Activated naive CD8-positive, alpha-beta T cell (primary cell): ENCODE data around the gene KANK3.

ENCODE experiments used
- H3K27ac Mint-ChIP-seq: one replicate; pipeline ENCODE4 v1.8.0; 2021; ENCODE audit warnings: mixed read lengths
- H3K27me3 Mint-ChIP-seq: one replicate; pipeline ENCODE4 v1.8.0; 2021; ENCODE audit warnings: mixed read lengths
- H3K36me3 Mint-ChIP-seq: one replicate; pipeline ENCODE4 v1.8.0; 2021; ENCODE audit warnings: mixed read lengths
- H3K4me1 Mint-ChIP-seq: one replicate; pipeline ENCODE4 v1.8.0; 2021; ENCODE audit warnings: low read depth, mixed read lengths
- H3K4me3 Mint-ChIP-seq: one replicate; pipeline ENCODE4 v1.8.0; 2021; ENCODE audit warnings: mild to moderate bottlenecking, mixed read lengths
- H3K9me3 Mint-ChIP-seq: one replicate; pipeline ENCODE4 v1.8.0; 2021; ENCODE audit warnings: low read depth, mixed read lengths

Gene KANK3

DNA sequence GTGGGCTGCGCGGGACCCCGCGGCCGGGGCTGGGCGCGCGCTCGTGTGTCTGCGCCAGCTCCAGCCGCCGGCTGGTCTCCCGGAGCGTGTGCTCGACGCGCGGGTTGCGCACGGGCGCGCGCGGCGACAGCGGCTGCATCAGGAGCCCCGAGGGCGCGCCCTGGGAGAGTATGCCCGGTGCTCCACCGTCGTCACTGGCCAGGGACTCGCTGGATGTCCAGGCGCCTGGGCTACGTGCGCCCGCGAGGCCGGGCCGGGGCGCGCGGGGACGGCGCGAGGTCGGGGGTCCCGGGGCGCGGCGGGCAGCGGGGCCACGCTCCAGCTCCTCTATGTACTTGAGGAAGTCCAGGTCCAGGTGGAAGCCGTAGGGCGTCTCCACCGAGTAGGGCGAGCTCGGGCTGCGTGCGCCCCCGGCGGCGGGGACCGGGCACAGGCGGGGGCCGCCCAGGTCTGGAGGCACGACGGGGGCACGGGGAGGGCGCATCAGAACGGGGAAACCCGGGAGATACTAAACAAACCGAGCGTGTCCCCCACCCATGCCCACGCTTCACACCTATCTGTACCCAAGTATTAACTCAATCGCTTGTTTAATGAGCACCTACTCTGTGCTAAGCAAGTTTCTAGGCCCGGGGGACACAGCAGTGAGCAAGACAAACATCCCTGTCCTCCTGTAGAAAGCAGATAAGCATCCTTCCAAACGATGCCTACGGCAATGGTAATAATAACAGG lies 7.6 kb downstream of the KANK3 start:
- Mint-ChIP-seq H3K9me3 (no peaks in the 10 kb centered on the region), H3K4me1 (peaks cover 3% of the 10 kb centered on the region), H3K4me3 (peak overlapping the region; percentile 73), H3K27ac (no peak overlapping the region), H3K27me3 (peaks cover 16% of the 10 kb centered on the region), H3K36me3 (peaks cover 3% of the 10 kb centered on the region)

DNA sequence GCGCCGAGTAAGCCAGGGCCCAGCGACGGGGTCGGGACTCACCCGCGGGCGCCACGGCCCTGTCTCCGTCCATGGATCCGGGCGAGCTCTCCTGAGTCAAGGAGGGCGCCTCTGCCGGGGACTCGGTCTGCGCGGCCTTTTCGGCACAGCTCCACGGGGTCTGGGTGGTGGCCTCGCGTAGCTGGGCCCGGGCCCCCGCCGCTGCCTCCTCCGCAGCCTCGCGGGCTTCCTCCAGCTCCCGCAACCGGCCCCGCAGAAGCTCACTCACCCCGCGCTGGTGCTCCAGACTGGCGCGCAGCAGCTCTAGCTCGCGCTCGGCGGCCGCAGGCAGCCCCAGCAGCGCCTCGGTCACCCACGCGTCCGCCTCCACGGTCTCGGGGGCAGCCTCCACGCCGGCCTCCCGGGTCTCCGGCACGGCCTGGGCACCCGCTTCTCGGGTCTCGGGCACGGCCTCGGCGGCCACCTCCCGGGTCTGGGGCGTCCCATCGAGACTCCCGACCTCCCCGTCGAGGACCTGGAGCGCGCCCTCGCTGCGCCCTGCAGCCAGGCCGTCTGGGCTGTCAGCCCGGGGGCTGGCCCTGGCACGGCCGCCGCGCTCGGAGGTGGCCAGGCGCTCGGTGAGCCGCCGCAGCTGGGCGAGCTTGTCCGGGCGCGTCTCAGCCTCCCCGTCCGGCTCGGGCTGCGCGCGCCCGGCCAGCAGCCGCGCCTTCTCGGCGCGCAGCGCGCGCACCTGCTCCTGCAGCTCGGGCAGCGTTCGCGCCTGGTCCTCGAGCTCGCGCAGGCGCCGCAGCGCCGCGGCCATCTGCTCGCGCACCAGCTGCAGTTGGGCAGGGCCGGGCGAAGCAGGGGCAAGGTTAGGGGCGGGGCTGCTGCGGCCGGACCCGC lies 8.4 kb downstream of the KANK3 start:
- no peaks in the 10 kb centered on the region for H3K9me3 Mint-ChIP-seq
- no peak overlapping the region for H3K27ac Mint-ChIP-seq
- H3K4me1 Mint-ChIP-seq, result peaks cover 3% of the 10 kb centered on the region
- H3K27me3 Mint-ChIP-seq, result peaks cover 15% of the 10 kb centered on the region
- peaks cover 3% of the 10 kb centered on the region for H3K36me3 Mint-ChIP-seq
- no peak overlapping the region for H3K4me3 Mint-ChIP-seq

DNA sequence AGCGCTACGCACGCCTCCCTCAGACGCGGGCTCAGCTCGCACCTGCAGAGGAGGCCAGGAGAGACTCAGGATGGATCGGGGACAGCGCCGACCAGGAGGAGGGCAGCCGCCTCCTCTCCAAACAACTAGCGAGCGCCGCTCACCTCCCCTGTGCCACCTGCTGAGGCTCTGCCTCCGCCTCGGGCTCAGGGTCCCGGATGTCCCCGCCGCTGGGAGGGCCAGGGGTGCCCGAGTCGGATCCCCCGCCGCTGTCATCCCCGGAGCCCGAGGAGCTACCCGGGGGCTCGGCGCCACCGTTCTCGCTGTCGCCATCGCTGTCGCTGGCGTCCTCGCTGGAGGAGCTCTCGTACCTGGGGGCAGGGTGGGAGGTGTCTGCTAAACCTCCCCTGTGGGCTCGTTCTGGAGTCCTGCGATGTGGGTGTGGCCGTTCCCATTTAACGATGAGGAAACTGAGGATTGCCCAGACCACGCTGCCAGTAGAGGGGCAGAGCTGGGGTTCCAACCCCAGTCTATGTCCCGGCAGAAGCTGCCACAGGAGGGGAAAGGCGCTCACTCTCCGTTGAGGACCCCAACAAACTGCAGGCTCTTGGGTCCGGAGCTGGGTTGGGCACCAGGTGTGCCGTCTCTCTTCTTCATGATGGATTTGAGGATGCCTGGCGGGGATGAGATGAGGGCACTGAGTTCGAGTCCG lies 9.2 kb downstream of the KANK3 start:
- Mint-ChIP-seq H3K4me3 (peak overlapping the region; percentile 35), H3K27ac (no peak overlapping the region), H3K9me3 (no peaks in the 10 kb centered on the region), H3K4me1 (peaks cover 3% of the 10 kb centered on the region), H3K27me3 (peaks cover 13% of the 10 kb centered on the region), H3K36me3 (peaks cover under 1% of the 10 kb centered on the region)

DNA sequence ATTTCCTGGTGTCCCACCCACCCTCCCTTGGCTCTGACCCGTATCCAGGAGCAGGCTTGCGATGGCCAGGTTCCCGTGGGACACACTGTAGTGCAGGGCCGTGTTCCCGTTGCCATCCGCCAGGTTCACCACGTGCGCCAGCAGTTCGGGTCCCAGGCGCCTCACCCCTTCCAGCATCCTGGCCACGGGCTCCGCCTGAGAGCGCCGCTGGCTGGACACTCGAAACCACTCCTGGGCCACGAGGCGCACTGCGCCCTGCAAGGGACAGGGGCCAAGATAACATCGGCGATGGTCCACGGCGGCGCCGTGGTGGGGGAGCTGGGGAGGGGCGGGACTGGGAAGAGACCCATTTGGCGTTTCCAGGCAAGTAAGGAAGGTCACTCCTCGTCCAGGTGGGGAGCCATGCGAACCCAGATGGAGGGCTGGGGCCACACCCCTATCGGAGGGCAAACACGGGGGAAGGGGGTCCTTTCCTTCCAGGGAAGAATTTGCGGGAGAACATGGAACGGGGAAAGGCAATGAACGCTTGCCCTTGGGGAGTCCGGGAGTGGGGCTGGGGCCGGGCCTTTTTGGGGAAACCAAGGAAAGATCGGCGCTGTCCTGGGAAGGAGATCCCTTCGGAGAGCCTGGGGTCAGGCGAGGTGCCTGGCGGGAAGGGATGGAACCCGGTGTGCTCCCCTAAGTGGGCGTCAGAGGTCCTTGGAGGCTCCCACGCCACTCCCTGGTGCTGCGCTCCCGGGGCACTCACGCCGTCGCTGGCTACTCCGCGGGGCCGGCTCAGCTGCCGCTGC lies 9.9 kb downstream of the KANK3 start:
- Mint-ChIP-seq H3K9me3 (no peaks in the 10 kb centered on the region), H3K27ac (no peak overlapping the region), H3K36me3 (no peaks in the 10 kb centered on the region), H3K4me3 (no peak overlapping the region), H3K4me1 (peaks cover 3% of the 10 kb centered on the region), H3K27me3 (peaks cover 9% of the 10 kb centered on the region)

GRCh38 chr19:8331263-8331845 lies 11.7 kb downstream of the KANK3 start:
- Mint-ChIP-seq H3K4me1 (peaks cover 3% of the 10 kb centered on the region), H3K4me3 (no peak overlapping the region), H3K27me3 (peaks cover 3% of the 10 kb centered on the region), H3K36me3 (no peaks in the 10 kb centered on the region), H3K27ac (no peak overlapping the region), H3K9me3 (no peaks in the 10 kb centered on the region)

DNA sequence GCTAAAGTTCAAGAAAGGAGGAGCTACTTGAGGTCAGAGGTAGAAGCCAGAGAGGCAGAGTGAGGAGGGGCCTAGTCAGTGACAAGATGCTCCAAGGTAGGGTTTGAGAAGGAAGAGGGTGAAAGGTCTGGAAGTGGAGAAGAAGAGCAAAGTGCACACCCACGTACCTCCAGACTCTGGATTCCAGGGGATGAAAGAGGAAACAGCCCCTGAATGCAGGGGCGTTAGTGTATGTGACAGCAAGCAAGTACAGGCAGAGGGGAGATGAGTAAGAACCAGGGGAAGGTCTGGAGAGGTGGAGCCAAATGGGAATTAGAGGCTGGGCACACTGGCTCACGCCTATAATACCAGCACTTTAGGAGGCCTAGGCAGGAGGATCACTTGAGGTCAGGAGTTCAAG lies 13.1 kb downstream of the KANK3 start:
- Mint-ChIP-seq H3K4me1 (no peaks in the 10 kb centered on the region), H3K4me3 (no peak overlapping the region), H3K27me3 (no peaks in the 10 kb centered on the region)

DNA sequence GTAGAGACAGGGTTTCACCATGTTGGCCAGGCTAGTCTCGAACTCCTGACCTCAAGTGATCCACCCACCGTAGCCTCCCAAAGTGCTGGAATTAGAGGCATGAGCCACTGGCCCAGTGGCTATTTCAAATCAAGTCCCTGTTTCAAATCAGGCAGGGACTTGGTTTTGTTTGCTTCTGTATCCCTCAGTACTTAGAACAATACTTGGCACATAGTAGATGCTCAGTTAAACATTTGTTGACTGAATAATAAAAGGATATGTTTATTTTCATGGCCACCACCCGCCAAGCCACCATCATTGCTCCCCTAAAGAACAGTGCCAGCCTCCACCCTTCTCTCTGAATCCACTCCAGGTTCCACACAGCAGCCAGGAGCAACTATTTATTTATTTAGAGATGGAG lies 17.6 kb downstream of the KANK3 start:
- Mint-ChIP-seq H3K9me3 (no peaks in the 10 kb centered on the region), H3K27me3 (no peaks in the 10 kb centered on the region), H3K4me3 (no peak overlapping the region), H3K27ac (no peak overlapping the region), H3K36me3 (peaks cover 4% of the 10 kb centered on the region), H3K4me1 (peaks cover 17% of the 10 kb centered on the region)

More for the DNA sequence above, 13.1 kb downstream of the KANK3 start:
- H3K9me3 Mint-ChIP-seq, result no peaks in the 10 kb centered on the region
- no peaks in the 10 kb centered on the region for H3K36me3 Mint-ChIP-seq
- no peak overlapping the region for H3K27ac Mint-ChIP-seq

DNA sequence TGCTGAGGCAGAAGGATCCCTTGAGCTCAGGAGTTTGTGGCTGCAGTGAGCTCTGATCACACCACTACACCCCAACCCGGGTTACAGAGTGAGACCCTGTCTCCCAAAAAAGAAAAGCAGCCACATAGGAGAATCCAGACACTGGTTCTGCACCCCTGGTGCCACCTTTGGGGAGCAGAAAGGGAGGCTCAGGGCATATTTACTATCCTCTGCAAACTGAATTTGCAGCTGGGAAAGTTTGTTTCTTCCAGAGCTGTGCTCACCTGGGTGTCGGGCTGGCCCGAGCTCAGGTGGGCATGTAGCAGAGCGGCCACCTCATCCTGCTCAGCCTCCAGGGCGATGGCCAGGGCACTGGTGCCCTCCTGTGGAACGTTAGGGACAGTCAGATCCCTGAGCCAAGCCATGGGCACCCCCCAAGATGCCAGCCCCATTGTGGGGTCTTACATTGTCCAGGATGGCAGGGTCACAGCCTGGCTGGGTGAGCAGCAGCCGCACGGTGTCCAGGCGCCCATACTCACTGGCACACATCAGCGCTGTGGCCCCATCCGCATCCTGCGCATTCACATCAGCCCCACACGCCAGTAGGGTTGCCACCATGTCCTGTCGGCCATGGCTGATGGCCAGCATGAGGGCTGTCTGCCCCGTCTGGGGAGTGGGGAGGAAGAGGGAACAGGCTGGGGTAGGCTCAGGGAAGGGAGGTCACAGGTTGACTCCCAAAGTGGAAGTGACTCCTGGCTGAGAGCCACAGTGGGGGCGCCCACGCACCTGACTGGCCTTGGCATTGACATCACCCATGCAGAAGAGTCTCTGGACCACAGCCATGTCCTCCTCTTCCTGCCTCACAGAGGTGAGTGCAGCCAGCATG lies 18.6 kb downstream of the KANK3 start:
- Mint-ChIP-seq H3K27me3 (no peaks in the 10 kb centered on the region), H3K4me1 (peaks cover 26% of the 10 kb centered on the region), H3K27ac (peak overlapping the region; percentile 22), H3K9me3 (no peaks in the 10 kb centered on the region), H3K36me3 (peaks cover 4% of the 10 kb centered on the region), H3K4me3 (peak overlapping the region; percentile 100)

DNA sequence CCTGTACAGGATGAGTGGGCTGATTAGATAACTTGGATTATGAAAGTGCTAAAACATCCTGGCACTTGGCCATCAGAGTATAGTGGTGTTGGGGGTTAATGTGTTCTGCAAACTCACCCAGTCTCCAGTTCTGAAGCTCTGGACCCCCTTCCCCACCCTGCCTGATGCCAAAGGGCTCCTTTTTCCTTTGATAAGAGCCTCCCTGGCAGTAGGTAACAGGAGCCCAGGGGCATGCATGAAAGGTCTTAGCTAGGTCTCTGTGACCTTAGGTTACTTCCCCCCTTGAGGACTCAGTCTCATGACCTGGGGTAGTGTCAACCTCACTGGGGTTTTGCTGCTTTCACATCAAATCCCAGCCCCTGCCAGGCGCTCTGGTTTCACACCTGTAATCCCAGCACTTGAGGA lies 19.3 kb downstream of the KANK3 start:
- no peaks in the 10 kb centered on the region for H3K9me3 Mint-ChIP-seq
- H3K4me3 Mint-ChIP-seq, result peak overlapping the region; percentile 100
- H3K27ac Mint-ChIP-seq, result peak overlapping the region; percentile 22
- no peaks in the 10 kb centered on the region for H3K27me3 Mint-ChIP-seq
- H3K36me3 Mint-ChIP-seq, result peaks cover 4% of the 10 kb centered on the region
- peaks cover 28% of the 10 kb centered on the region for H3K4me1 Mint-ChIP-seq

DNA sequence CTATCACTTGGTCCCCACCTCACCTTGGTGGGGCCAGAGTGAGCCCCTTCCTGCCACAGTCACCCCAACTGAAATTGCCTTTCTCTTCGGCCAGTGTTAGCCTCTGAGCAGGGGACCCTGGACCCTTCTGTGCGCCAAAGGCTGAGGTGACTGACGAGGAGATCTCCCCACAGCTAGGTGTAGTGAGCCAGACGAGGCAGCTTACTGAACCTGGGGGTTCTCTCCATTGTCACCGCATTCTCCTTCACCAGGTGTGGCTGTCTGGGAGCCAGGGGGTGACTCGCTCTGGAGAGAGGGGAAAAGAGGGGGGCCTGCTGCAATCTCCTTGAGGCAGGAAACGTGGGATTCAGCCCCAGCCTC lies 20.4 kb downstream of the KANK3 start:
- peak overlapping the region; percentile 99 for H3K27ac Mint-ChIP-seq
- H3K4me1 Mint-ChIP-seq, result peaks cover 28% of the 10 kb centered on the region
- peaks cover 4% of the 10 kb centered on the region for H3K36me3 Mint-ChIP-seq
- H3K27me3 Mint-ChIP-seq, result no peaks in the 10 kb centered on the region
- H3K9me3 Mint-ChIP-seq, result no peaks in the 10 kb centered on the region
- peak overlapping the region; percentile 100 for H3K4me3 Mint-ChIP-seq

GRCh38 chr19:8321986-8322637 lies 20.9 kb downstream of the KANK3 start:
- peak overlapping the region; percentile 100 for H3K4me3 Mint-ChIP-seq
- H3K27ac Mint-ChIP-seq, result peak overlapping the region; percentile 99
- H3K4me1 Mint-ChIP-seq, result peaks cover 31% of the 10 kb centered on the region
- H3K9me3 Mint-ChIP-seq, result no peaks in the 10 kb centered on the region
- no peaks in the 10 kb centered on the region for H3K27me3 Mint-ChIP-seq
- H3K36me3 Mint-ChIP-seq, result peaks cover 4% of the 10 kb centered on the region

DNA sequence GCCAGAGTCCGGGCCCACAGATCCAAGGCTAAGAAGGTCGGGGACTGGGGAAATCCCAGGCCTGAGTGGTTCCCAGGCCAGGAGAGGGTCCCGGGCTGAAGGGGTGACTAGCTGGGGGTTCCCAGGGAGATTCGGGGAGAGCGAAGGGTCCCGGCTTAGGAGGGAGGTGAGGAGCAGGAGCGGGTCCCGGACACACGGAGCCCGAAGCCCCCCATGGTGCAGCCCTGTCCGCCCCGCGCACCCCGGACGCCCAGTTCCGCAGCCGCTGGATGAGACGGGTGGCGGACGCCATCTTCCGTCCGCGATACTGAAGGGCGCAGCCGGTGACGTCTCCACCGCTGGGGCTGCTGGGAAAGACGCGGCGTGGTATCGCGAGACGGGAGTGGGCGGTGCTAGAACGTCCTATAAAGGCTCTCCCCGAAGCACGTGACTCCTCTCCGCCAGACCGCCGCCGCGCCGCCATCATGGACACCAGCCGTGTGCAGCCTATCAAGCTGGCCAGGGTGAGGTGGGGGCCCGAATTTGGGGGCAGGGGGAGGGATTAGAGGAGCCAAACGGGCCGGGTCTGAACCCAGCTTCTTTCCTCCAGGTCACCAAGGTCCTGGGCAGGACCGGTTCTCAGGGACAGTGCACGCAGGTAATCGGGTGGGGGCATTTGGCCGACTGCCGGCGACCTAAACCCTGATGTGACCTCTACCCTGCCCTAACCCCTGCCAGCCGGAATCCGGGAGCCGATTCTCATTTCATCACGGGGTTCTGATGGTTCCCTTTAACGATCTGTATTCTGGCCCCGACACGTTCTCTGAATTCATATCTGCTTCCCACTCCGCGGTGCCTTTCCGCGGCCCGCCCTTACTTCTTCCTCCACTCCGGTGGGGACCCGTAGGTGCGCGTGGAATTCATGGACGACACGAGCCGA lies 21.7 kb downstream of the KANK3 start, which contains the start of the genes NDUFA7 and RPS28:
Gene NDUFA7 (minus strand): TSS at position 309 of the 919 bp plus-strand sequence. CDS start 17 bp downstream, at position 292.
Gene RPS28 (plus strand): TSS at position 430 of the 919 bp plus-strand sequence. CDS start 35 bp downstream, at position 465.
- Mint-ChIP-seq H3K27me3 (no peaks in the 10 kb centered on the region), H3K4me1 (peaks cover 31% of the 10 kb centered on the region)

More for the DNA sequence above, 21.7 kb downstream of the KANK3 start, which contains the start of the genes NDUFA7 and RPS28:
- Mint-ChIP-seq H3K36me3 (peaks cover 4% of the 10 kb centered on the region), H3K9me3 (no peaks in the 10 kb centered on the region), H3K4me3 (peak within 1 kb of the TSS; percentile 100), H3K27ac (peak within 1 kb of the TSS; percentile 99)
